HG02973 (cell line): Measurements from ENCODE around the gene ADAMTSL3.

Experiments
- ATAC-seq: cut with Tn5 transposase; IDR thresholded peaks from one replicate; pipeline ENCODE4 v1.9.1; 2021; ENCODE audit warnings: moderate library complexity; ENCODE audit not compliant: unreplicated experiment

Gene ADAMTSL3

DNA sequence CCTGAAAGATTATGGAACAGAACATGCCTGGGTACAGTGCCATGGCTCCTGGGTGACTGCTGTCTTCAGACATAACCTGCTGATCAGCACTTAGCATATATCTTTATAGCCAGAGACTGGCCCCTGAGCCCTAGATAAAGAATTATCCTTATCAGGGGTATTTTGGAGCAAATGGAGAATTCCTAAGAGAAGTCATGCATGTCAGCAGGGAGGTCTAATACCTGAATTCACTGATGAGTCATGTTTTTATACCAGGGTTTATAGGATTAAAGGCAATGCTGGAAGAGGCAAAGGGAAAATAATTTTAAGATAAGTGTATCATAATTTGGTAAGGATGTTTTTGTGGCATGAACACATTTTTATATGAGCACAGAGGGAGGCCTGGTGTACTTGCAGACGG, 159.8 kb downstream of the ADAMTSL3 start:
- no peak for ATAC-seq

DNA sequence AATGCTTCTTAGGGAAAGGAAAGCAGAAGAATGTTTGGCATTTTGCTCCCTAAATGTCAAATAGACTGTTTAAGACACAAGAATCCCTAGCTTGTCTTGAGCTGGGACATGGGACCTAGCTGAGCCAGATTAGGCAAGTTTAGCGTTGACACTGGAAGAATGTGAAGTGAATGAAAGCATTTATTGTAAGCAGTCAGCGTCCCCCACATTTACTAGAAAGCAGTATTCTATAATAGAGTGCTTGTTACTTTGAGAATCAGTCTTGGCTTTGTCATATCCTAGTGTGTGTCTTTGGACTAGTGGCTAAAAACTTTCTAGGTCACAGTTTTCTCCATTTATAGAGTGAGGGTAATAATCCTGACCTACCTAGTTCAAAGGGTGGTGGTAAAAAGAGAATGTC, 161.6 kb downstream of the ADAMTSL3 start:
- ATAC-seq: no peak

DNA sequence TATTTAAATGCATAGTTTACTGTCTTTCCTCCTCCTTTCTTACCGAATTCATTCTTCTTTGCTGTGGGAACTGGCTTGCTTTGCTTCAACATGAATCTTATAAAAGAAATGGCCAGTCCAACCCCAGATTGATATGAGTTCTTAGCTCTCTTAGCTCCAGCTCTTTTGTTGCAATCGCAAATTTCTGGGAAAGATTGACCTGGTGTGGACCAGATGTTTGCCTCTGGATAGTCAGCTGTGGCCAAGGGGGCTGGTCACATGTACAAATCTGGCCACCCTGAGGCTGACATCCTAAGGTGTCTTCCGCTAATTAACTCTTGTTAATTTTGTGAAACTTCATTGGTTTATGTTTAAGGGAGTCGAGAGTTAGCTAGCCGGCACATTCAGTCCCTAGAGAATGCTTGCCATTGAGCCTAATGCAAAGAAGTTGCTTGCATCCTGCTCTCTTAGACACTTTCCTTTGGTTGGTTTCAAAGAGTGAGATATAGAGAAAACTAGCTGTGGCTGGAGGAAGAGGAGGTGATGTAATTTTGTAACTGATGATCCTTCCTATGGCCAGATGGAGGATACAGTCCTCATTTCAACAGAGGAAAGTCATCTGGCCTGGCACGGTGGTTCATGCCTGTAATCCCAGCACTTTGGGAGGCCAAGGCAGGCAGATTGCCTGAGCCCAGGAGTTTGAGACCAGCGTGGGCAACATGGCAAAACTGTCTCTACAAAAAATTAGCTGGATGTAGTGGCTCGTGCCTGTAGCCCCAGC, 162.4 kb downstream of the ADAMTSL3 start:
- no peak for ATAC-seq

DNA sequence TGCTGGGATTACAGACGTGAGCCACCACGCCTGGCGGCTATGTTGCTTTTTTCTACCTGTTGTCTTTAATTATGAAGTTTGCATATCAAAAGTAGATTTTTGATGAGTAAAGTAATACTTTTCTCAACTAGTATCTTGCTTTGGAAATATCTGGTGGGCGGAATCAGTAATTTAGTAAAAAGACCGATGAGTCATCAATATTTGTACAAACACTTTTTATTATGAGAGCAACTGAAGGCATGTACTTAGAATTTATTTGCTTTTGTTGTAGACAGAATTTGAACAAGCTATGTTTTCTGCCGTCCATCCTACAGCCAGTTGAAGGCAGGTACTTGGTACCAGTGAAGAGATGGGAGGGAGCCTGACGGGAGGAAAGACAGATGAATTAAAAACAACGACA, 164.7 kb downstream of the ADAMTSL3 start:
- ATAC-seq: no peak

DNA sequence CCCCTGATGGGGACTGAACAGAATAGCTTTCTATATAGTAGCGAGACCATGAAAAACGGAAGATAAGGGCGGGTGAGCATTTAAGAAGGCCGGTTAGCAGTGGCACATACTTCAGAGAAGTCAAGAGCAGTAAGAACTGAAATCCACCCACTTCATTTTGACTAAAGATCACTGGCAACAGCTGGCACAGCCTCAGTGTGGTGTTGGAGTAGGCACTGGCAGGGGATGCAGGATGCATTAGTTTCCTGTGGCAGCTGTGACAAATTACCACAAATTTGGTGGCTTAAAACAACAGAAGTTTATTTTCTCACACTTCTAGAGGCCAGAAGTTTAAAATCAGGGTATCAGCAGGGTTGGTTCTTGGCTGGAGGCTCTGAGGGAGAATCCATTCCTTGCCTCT, 176.5 kb downstream of the ADAMTSL3 start:
- ATAC-seq: no peak

DNA sequence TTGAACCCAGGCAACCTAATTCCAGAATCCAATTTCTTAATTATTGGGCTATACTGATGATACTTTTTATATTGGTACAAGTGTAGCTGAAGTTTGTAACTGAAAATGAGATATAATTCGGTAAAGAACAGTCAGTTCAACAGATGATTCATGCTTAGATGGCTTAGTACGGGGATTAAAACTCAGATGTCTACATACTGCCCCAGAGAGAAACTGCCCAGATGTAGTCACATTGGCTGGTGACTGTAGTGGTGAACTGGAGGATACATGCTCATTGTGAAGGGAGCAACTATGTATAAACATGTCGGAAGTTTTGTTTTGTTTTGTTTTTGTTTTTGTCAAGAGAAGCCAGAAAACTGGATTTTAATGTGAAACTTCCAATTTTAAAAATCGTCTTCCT, 179.6 kb downstream of the ADAMTSL3 start:
- ATAC-seq: no peak

DNA sequence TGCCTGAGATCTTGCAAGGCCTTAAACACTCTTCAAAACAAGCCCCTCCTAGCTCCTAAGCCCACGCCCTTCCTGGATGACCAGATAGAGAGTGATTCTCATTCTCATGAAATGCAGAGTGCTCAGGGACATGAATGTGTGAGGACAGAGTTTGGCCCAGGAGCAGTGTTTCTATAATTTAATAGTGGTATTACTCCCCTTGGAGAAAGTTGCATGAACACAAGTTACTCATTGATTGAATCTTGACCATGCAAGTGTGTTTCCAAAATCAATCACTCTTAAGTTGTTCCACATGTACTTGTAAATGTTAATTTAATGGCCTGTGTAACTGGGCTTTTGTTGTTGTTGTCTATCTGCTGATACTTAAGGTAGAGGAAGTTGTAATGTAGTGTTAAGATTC, 181.6 kb downstream of the ADAMTSL3 start:
- no peak for ATAC-seq

DNA sequence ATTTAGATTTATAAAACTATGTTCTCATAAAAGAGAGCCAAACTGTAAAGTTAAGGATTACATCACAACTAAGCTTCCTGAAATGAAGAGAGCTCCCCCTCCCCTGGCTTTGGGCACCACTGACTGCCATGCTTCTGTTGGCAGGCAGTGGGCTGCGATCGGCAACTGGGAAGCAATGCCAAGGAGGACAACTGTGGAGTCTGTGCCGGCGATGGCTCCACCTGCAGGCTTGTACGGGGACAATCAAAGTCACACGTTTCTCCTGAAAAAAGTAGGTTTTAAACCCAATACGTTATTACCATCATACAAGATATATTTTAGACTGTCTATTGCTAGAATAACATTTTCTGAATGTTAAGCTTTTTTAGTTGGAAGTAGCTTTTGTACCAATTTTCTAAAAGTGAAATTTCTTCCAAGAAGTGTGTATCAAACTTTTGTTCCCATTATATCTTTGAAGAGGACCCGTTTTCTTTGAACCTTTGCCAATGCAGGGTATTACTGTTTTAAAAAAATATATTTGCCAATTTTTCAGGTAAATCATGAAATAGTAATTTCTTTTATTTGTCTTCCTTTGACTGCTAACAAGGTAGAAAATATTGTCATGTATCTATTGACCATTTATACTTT, 184.1 kb downstream of the ADAMTSL3 start:
- ATAC-seq: no peak

DNA sequence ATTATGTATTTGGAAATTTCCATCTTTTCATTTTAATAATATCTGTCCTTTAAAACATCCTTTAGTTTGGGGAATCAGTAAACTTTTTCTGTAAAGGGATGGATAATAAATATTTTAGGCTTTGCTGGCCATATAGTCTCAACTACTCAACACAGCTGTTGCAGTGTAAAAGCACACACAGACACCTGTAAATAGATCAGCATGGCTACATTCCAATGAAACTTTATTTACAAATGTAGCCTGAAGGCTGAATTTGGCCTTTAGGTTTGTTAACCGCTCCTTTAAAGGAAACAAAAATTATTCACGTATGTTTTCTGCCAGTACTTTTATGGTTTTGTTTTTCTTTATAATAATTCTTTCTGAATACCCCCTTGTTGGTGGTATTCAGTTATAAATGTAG, 184.8 kb downstream of the ADAMTSL3 start:
- no peak for ATAC-seq

DNA sequence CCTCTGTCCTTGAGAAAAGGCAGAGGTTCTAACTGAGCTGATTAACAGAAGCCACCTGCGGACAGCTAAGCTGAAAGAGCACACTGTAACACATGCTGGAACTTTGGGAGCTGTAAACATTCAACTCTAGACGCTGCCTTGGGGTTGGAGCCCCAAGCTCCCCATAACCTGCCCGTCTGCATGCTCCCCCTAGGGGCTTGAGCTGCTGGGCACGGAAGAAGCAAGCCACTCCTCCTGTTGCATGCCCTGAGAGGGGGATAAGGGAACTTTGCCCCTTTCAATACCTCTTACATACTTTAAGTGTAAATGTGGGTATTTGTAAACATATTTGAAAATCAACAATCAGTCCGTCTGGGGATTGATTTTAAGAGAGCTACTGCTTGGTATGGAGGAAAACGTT, 188.4 kb downstream of the ADAMTSL3 start:
- no peak for ATAC-seq

DNA sequence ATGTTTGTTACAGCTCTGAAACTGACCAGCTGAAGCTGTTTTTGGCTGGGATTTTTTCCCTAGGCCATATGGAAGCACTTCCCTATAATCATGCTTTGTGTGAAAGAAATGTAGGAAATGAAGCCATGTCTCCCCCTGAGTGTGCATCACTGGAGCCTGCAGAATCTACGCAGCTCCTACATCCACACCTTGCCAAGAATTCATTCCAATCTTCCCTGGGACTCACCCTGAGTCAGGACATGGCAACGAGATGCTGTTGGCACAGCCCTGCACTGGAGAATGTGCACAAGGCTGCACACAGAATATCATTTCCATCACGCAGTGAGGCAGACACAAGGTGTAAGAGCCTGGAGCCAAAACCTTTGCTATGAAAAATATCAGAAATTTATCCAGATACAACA, 189.5 kb downstream of the ADAMTSL3 start:
- ATAC-seq: no peak

DNA sequence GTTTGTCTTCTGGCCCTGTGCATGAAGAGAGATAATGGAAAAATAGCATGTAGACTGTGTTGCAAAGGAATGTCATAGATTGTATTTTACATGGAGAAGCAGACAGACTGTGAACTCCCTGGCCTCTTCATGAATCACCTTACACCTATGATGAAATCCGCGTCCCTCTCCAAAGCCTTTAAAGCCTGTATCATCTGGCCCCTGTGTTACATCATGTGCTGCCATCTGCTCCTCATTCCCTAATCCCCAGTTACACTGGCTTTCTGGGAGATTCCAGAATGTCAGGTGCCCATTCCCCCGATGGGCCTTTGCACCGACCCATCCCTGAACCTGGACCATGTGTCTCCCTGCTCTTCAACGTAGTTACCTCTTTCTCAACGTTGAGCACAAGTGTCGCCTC, 190.8 kb downstream of the ADAMTSL3 start:
- no peak for ATAC-seq

DNA sequence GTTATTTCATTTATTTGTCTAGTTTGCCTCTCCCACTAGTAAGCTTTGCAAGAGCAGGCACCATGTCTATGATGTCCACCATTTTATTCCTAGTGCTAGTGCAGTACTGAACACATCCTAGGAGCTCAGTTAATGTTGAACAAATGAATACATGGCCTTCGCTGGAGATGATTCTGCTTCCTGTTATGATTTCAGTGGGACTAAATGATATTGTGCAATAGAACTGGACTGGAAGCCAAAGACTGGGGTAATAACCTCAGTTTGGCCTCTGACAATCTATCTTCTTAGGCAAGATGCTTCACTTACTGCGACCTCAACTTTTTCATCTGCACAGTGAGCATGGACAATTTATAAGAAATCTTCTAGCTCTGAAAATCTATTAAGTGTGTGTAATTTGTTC, 191.3 kb downstream of the ADAMTSL3 start:
- ATAC-seq: no peak

DNA sequence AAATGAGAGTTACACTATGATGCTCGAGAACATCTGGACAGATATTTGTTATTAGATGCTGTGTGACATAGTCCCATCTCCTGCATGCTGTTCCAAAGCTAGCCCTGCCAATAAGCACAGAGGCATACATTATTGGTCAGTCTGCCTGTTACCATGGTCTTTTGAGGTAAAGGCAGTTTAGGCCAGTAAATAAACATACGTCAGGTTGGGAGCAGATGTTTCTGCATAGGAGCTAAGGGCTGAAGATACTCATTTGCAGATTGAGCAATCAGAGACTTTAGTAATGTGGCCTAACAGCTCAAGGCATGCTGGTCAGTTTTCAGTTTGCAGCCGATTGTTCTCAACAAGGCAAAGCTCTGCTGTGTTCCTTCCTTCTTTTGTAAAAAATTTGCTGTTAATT, 192.9 kb downstream of the ADAMTSL3 start:
- ATAC-seq: no peak

DNA sequence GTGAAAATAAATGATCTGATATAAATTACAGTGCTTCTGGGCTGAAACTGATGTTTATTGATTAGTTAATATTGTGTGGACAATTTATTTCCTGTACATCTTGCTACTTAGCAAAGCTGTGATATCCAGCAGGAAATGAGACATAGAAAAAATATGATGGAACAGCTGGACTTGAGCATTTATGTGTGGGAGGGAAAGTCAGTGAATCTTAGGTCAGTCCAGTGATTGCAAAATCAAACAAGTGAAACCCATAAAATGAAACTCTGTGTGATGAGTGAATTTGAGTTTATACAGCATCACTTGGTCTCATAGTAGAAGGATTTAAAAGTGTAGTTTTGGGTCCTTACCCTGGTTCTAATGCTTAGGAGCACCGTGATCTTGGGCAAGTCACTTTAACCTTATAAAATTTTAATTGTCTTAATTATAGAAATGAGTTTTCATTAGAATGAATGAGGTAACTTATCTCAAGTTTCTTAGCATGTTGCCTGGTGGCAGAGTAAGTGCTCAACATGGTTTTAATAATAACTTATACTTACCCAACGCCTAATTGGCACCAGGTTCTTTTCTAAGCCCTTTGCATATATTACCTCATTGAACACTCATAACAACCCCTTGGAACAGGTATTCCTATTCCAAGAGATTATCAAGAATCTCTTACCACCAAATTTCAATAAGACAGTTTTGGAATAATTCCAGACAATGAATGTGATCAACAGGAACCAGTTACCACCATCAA, 194.6 kb downstream of the ADAMTSL3 start:
- no peak for ATAC-seq

DNA sequence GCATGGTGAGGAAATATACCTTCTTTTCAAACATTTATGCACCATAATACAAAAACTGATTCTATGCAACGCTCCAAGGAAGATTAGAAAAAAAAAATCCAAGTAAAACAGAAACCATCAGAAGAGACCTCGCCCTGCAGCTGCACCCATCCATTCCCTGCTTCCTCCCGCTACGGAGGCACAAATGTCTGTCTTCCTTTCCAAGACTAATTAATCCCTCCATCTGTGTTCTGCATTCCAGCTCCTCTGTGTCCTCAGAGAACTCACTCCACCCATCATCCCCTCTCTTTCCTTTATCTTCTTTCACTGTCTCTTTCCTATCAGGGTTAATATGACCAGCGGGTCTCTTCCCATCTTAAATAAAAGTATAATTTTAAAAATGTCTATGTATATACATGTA, 196.1 kb downstream of the ADAMTSL3 start:
- no peak for ATAC-seq

DNA sequence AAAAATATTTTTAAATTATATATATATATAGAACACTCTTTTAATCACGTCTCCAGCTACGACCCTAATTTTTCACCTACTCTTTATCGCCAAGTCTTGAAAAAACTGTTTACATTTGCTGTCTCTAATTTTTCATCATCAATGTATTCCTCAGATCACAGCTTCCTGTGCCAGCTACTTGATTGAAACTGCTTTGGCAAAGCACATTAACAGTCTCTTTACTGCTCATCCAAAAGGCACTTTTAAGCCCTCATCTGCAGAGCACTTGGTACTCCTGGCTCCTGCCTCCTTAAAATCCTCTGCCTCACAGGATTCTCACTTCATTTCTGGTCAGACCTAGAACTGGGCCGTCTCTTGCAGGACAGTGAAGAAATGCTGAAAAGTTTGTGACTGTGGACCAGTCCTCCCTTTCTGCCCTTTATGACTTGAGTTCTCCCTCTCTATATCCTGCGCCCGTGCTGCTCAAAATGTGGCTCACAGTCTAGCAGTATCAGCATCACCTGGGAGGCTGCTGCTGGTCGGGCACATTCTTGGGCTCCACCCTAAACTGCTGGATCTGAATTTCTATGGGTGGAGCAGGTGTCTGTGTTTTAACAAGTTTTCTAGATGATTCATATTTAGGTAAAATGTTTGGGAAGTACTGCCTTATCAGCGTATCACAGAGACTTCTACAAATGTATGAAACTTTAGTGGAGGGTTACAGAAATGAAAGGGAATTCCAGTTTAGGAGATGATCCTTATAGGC, 196.8 kb downstream of the ADAMTSL3 start:
- ATAC-seq: no peak

DNA sequence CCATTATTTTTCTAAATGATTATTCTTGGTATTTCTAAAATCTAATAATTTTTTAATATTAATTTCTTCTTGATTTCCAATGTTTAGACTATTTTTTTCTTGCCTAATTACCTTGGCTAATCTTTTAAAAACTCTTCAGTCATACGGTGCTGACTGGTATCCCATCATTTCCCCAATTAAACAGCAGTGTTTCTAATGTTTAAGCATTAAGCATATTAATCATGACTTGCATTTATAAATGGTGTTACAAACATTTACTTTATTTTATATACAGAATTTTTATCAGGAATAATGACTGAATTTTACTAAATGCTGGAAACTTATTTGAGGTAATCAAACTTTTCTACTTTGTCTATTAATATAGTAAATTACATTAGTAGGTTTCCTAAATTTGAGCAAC, 199.3 kb downstream of the ADAMTSL3 start:
- ATAC-seq: no peak

DNA sequence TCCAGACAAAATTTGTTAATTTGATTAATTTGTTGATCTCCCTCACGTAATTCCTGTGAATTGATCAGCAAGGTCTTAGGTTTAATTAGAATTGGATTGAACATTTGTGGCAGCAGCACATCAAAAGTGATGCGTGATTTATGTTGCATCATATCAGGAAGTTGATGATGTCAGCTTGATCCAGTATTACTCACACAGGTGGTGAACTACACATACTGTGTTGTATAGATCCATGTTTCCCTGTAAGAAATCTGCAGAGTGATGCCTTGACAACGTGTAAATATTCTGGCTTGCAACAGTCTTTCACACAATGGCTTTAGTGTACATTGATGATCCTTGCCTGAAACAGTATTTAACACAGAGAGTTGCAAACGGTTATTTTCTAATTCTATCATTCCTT, 200.4 kb downstream of the ADAMTSL3 start:
- ATAC-seq: no peak

DNA sequence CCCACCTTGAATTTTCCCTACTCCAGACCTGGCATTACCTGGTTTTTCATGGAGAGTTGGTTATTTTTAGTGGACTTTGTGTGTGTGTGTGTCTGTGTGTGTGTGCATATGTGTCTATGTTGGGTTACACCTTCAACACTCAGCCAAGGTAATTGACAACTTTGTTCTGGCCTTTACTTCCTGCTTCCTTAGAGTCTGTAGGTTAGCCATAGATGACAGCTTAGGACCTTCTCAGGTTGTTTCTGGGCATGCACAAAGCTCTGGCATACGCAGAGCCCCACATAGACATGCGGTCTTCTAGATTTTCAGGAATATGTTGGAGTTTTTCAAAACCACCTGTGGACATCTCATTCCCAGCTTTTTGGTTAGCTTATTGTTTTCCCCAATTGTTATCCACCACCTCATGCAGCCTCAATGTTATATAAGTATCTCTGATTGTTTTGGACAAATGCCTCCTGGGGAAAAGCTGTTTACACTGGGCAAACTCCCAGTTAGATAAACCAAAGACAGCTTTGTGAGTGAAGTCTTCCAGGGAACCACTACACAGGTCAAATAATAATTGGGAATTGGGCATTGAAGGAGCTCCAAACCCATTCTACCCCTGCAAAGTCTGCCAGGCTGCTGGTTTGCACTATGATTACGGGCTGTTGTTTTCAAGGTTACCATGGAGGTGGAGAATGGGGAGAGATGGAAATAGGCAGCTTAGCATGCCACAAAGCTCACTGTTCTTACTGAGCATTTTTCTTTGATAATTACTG, 201.2 kb downstream of the ADAMTSL3 start:
- no peak for ATAC-seq

DNA sequence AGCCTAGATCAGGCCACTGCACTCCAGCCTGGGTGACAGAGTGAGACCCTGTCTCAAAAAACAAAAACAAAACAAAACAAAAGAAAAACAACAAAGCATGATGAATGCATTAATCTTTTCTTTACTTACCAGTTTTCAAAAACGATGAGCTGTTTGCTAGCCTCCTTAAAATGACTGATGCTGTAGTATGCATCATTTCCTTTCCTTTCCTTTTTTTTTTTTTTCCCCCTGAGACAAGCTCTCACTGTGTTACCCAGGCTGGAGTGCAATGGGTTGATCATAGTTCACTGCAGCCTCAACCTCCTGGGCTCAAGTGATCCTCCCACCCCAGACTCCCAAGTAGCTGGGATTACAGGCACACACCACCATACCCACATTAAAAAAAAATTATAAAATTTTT, 202.0 kb downstream of the ADAMTSL3 start:
- ATAC-seq: no peak
